GM23338 (cell line): ENCODE data around the gene DIP2B. TPM values are rescaled to one million over a fixed set of nuclear protein-coding genes. Genes with fewer than 3 reads are reported as not detected.

Source experiments
- ATAC-seq: fragments of 200-7000 bp; cut with Tn5 transposase; 3 replicates; pipeline ENCODE4 v1.9.1; 2020
- DNase-seq: peaks from one replicate; pipeline ENCODE4 v3.0.0-alpha.2; 2015; ENCODE audit warnings: low spot score
- H2AFZ ChIP-seq: fragments of 200-600 bp; sonication (generic); 2 replicates; pipeline ENCODE4 v1.8.0; 2016; ENCODE audit warnings: antibody characterized with exemption, mild to moderate bottlenecking, moderate library complexity
- H3F3A ChIP-seq: fragments of 200-600 bp; sonication (generic); replicated peaks from 2 replicates; pipeline ENCODE4 v1.8.0; 2017; ENCODE audit warnings: antibody characterized with exemption, mixed run types, low read depth
- H3K27ac ChIP-seq: fragments of 200-600 bp; sonication (generic); 2 replicates; pipeline ENCODE4 v1.6.1; 2016; ENCODE audit warnings: low read depth
- H3K27me3 ChIP-seq: fragments of 200-600 bp; sonication (generic); 2 replicates; pipeline ENCODE4 v1.8.0; 2016; ENCODE audit warnings: mild to moderate bottlenecking, mixed run types, moderate library complexity; ENCODE audit not compliant: insufficient read depth
- H3K36me3 ChIP-seq: fragments of 200-600 bp; sonication (generic); 2 replicates; pipeline ENCODE4 v1.8.0; 2016; ENCODE audit warnings: mild to moderate bottlenecking; ENCODE audit not compliant: insufficient read depth
- H3K4me1 ChIP-seq: fragments of 200-600 bp; sonication (generic); 2 replicates; pipeline ENCODE4 v1.8.0; 2016; ENCODE audit warnings: mild to moderate bottlenecking, moderate library complexity; ENCODE audit not compliant: insufficient read depth
- H3K4me2 ChIP-seq: fragments of 200-600 bp; sonication (generic); 2 replicates; pipeline ENCODE4 v1.7.1; 2017; ENCODE audit warnings: mixed run types
- H3K4me3 ChIP-seq: fragments of 200-600 bp; sonication (generic); 2 replicates; pipeline ENCODE4 v1.6.1; 2016; ENCODE audit warnings: mixed run types
- H3K79me2 ChIP-seq: fragments of 200-600 bp; sonication (generic); replicated peaks from 2 replicates; pipeline ENCODE4 v1.8.0; 2017; ENCODE audit warnings: mild to moderate bottlenecking; ENCODE audit not compliant: insufficient read depth
- H3K9me2 ChIP-seq: fragments of 200-600 bp; sonication (generic); 2 replicates; pipeline ENCODE4 v1.8.0; 2017; ENCODE audit not compliant: insufficient read depth
- H4K20me1 ChIP-seq: fragments of 200-600 bp; sonication (generic); replicated peaks from 2 replicates; pipeline ENCODE4 v1.8.0; 2017; ENCODE audit warnings: mild to moderate bottlenecking; ENCODE audit not compliant: insufficient read depth
- H3K27ac Mint-ChIP-seq: 2 replicates; pipeline ENCODE4 v1.8.0; 2020; ENCODE audit warnings: inconsistent platforms, mild to moderate bottlenecking, moderate library complexity, mixed read lengths
- H3K27me3 Mint-ChIP-seq: 3 replicates; pipeline ENCODE4 v1.8.0; 2022; ENCODE audit warnings: low read depth, mild to moderate bottlenecking, moderate library complexity, mixed read lengths, inconsistent platforms; ENCODE audit not compliant: insufficient read depth, poor library complexity
- H3K36me3 Mint-ChIP-seq: 3 replicates; pipeline ENCODE4 v1.8.0; 2021; ENCODE audit warnings: low read depth, mild to moderate bottlenecking, inconsistent platforms, moderate library complexity, mixed read lengths
- H3K4me1 Mint-ChIP-seq: 3 replicates; pipeline ENCODE4 v1.8.0; 2020; ENCODE audit warnings: mild to moderate bottlenecking, inconsistent platforms, mixed read lengths
- H3K4me3 Mint-ChIP-seq: 3 replicates; pipeline ENCODE4 v1.8.0; 2021; ENCODE audit warnings: moderate library complexity, mild to moderate bottlenecking, inconsistent platforms, mixed read lengths
- H3K9me3 Mint-ChIP-seq: 3 replicates; pipeline ENCODE4 v1.8.0; 2020; ENCODE audit warnings: moderate library complexity, mild to moderate bottlenecking, inconsistent platforms, mixed read lengths
- CREB1 ChIP-seq: fragments of 250-450 bp; sonication (Bioruptor Pico); IDR thresholded peaks from 2 replicates; pipeline ENCODE4 v1.5.0; 2020; ENCODE audit warnings: low read depth, mild to moderate bottlenecking, moderate library complexity
- ETS1 ChIP-seq: IDR thresholded peaks from 2 replicates; pipeline ENCODE4 v1.6.1; 2016; ENCODE audit warnings: antibody characterized with exemption
- EZH2 ChIP-seq: fragments of 200-600 bp; sonication (generic); IDR thresholded peaks from one replicate; pipeline ENCODE4 v1.8.0; 2017; ENCODE audit warnings: antibody characterized with exemption, mild to moderate bottlenecking, low read depth; ENCODE audit not compliant: unreplicated experiment
- EZH2phosphoT487 ChIP-seq: fragments of 200-600 bp; sonication (generic); IDR thresholded peaks from one replicate; pipeline ENCODE4 v1.8.1; 2018; ENCODE audit warnings: antibody characterized with exemption; ENCODE audit not compliant: unreplicated experiment
- JUNB ChIP-seq: IDR thresholded peaks from one replicate; pipeline ENCODE4 v1.6.1; 2016; ENCODE audit warnings: antibody characterized with exemption; ENCODE audit not compliant: unreplicated experiment
- NANOG ChIP-seq: IDR thresholded peaks from 2 replicates; pipeline ENCODE4 v1.6.1; 2016; ENCODE audit warnings: antibody characterized with exemption, borderline replicate concordance
- POLR2AphosphoS5 ChIP-seq: IDR thresholded peaks from 2 replicates; pipeline ENCODE4 v1.6.1; 2016; ENCODE audit warnings: antibody characterized with exemption, low read depth
- STAT1 ChIP-seq: IDR thresholded peaks from one replicate; pipeline ENCODE4 v1.6.1; 2016; ENCODE audit warnings: antibody characterized with exemption; ENCODE audit not compliant: unreplicated experiment
- ZNF114 ChIP-seq: fragments of 250-450 bp; sonication (Bioruptor Pico); IDR thresholded peaks from 2 replicates; pipeline ENCODE4 v1.5.0; 2020; ENCODE audit warnings: mild to moderate bottlenecking, moderate library complexity
- polyA plus RNA-seq: library from polyadenylated mRNA; unstranded; fragments of >200 nt; fragmentation: Nextera tagmentation; extraction: Ambion mirVana; gene quantifications from 2 replicates; pipeline ENCODE4 v1.2.1, GENCODE V29; 2016
- total RNA-seq: library from RNA; depleted of rRNA; stranded (reverse); fragments of >200 nt; shearing (Covaris generic); gene quantifications from 2 replicates; pipeline ENCODE4 v1.2.3, GENCODE V29; 2014
- TF ChIP-seq, protein P1 (sequence below): fragments of 250-450 bp; sonication (Bioruptor Pico); IDR thresholded peaks from 2 replicates; pipeline ENCODE4 v1.5.0; 2020; ENCODE audit warnings: mild to moderate bottlenecking, moderate library complexity
- TF ChIP-seq, protein P2 (sequence below): IDR thresholded peaks from one replicate; pipeline ENCODE4 v1.6.1; 2018; ENCODE audit warnings: antibody characterized with exemption; ENCODE audit not compliant: unreplicated experiment
- TF ChIP-seq, protein P3 (sequence below), 2 experiments: fragments of 200-600 bp in 1 of 2; sonication (generic) in 1 of 2; conservative IDR thresholded peaks; 2 replicates each; pipeline versions ENCODE4 v1.5.1 to v1.6.1; 2016 to 2017; ENCODE audit warnings: antibody characterized with exemption in 2 of 2, low read depth in 2 of 2, mild to moderate bottlenecking in 2 of 2, moderate library complexity in 1 of 2

Gene DIP2B
- total and polyA plus RNA-seq, 2 experiments from 2014 or later: 8.0 to 36.4 TPM

- TF ChIP-seq, protein P1, sequence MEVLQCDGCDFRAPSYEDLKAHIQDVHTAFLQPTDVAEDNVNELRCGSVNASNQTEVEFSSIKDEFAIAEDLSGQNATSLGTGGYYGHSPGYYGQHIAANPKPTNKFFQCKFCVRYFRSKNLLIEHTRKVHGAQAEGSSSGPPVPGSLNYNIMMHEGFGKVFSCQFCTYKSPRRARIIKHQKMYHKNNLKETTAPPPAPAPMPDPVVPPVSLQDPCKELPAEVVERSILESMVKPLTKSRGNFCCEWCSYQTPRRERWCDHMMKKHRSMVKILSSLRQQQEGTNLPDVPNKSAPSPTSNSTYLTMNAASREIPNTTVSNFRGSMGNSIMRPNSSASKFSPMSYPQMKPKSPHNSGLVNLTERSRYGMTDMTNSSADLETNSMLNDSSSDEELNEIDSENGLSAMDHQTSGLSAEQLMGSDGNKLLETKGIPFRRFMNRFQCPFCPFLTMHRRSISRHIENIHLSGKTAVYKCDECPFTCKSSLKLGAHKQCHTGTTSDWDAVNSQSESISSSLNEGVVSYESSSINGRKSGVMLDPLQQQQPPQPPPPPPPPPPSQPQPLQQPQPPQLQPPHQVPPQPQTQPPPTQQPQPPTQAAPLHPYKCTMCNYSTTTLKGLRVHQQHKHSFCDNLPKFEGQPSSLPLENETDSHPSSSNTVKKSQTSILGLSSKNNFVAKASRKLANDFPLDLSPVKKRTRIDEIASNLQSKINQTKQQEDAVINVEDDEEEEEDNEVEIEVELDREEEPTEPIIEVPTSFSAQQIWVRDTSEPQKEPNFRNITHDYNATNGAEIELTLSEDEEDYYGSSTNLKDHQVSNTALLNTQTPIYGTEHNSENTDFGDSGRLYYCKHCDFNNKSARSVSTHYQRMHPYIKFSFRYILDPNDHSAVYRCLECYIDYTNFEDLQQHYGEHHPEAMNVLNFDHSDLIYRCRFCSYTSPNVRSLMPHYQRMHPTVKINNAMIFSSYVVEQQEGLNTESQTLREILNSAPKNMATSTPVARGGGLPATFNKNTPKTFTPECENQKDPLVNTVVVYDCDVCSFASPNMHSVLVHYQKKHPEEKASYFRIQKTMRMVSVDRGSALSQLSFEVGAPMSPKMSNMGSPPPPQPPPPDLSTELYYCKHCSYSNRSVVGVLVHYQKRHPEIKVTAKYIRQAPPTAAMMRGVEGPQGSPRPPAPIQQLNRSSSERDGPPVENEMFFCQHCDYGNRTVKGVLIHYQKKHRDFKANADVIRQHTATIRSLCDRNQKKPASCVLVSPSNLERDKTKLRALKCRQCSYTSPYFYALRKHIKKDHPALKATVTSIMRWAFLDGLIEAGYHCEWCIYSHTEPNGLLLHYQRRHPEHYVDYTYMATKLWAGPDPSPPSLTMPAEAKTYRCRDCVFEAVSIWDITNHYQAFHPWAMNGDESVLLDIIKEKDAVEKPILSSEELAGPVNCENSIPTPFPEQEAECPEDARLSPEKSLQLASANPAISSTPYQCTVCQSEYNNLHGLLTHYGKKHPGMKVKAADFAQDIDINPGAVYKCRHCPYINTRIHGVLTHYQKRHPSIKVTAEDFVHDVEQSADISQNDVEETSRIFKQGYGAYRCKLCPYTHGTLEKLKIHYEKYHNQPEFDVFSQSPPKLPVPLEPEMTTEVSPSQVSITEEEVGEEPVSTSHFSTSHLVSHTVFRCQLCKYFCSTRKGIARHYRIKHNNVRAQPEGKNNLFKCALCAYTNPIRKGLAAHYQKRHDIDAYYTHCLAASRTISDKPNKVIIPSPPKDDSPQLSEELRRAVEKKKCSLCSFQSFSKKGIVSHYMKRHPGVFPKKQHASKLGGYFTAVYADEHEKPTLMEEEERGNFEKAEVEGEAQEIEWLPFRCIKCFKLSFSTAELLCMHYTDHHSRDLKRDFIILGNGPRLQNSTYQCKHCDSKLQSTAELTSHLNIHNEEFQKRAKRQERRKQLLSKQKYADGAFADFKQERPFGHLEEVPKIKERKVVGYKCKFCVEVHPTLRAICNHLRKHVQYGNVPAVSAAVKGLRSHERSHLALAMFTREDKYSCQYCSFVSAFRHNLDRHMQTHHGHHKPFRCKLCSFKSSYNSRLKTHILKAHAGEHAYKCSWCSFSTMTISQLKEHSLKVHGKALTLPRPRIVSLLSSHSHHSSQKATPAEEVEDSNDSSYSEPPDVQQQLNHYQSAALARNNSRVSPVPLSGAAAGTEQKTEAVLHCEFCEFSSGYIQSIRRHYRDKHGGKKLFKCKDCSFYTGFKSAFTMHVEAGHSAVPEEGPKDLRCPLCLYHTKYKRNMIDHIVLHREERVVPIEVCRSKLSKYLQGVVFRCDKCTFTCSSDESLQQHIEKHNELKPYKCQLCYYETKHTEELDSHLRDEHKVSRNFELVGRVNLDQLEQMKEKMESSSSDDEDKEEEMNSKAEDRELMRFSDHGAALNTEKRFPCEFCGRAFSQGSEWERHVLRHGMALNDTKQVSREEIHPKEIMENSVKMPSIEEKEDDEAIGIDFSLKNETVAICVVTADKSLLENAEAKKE (CRISPR knock-in tag): no peak
- no peak for TF ChIP-seq EZH2
Observed at GRCh38 chr12:50685641-50686040, 180.9 kb downstream of the DIP2B start (continued).

GRCh38 chr12:50686406-50686805, 181.6 kb downstream of the DIP2B start:
- H3K27ac ChIP-seq: no peak overlapping the region
- no peak overlapping the region for H3K4me3 ChIP-seq
- TF ChIP-seq STAT1 (no peak), ETS1 (no peak), EZH2phosphoT487 (no peak), POLR2AphosphoS5 (no peak), CREB1 (no peak), ZNF114 (CRISPR knock-in tag) (no peak), JUNB (no peak), NANOG (no peak), EZH2 (no peak)
- TF ChIP-seq, protein P2, sequence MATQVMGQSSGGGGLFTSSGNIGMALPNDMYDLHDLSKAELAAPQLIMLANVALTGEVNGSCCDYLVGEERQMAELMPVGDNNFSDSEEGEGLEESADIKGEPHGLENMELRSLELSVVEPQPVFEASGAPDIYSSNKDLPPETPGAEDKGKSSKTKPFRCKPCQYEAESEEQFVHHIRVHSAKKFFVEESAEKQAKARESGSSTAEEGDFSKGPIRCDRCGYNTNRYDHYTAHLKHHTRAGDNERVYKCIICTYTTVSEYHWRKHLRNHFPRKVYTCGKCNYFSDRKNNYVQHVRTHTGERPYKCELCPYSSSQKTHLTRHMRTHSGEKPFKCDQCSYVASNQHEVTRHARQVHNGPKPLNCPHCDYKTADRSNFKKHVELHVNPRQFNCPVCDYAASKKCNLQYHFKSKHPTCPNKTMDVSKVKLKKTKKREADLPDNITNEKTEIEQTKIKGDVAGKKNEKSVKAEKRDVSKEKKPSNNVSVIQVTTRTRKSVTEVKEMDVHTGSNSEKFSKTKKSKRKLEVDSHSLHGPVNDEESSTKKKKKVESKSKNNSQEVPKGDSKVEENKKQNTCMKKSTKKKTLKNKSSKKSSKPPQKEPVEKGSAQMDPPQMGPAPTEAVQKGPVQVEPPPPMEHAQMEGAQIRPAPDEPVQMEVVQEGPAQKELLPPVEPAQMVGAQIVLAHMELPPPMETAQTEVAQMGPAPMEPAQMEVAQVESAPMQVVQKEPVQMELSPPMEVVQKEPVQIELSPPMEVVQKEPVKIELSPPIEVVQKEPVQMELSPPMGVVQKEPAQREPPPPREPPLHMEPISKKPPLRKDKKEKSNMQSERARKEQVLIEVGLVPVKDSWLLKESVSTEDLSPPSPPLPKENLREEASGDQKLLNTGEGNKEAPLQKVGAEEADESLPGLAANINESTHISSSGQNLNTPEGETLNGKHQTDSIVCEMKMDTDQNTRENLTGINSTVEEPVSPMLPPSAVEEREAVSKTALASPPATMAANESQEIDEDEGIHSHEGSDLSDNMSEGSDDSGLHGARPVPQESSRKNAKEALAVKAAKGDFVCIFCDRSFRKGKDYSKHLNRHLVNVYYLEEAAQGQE: no peak
- TF ChIP-seq, protein P3, sequence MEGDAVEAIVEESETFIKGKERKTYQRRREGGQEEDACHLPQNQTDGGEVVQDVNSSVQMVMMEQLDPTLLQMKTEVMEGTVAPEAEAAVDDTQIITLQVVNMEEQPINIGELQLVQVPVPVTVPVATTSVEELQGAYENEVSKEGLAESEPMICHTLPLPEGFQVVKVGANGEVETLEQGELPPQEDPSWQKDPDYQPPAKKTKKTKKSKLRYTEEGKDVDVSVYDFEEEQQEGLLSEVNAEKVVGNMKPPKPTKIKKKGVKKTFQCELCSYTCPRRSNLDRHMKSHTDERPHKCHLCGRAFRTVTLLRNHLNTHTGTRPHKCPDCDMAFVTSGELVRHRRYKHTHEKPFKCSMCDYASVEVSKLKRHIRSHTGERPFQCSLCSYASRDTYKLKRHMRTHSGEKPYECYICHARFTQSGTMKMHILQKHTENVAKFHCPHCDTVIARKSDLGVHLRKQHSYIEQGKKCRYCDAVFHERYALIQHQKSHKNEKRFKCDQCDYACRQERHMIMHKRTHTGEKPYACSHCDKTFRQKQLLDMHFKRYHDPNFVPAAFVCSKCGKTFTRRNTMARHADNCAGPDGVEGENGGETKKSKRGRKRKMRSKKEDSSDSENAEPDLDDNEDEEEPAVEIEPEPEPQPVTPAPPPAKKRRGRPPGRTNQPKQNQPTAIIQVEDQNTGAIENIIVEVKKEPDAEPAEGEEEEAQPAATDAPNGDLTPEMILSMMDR (conservative IDR thresholded peaks at IDR 0.05; ENCODE audit: low read depth in 2 of 2): no peak

More at GRCh38 chr12:50686406-50686805, 181.6 kb downstream of the DIP2B start:
- Histone ChIP-seq H4K20me1 (no peaks in the 10 kb centered on the region), H2AFZ (no peak overlapping the region), H3K79me2 (no peaks in the 10 kb centered on the region), H3K4me2 (no peak overlapping the region), H3F3A (no peaks in the 10 kb centered on the region), H3K9me2 (no peaks in the 10 kb centered on the region; the same call in 1 of the 2 replicates), H3K36me3 (no peaks in the 10 kb centered on the region; the same call in 1 of the 2 replicates), H3K4me1 (no peaks in the 10 kb centered on the region), H3K27me3 (no peaks in the 10 kb centered on the region)
- Mint-ChIP-seq H3K9me3 (no peaks in the 10 kb centered on the region), H3K27ac (no peak overlapping the region), H3K4me3 (no peak overlapping the region), H3K4me1 (peaks cover 4% of the 10 kb centered on the region), H3K36me3 (peaks cover 29% of the 10 kb centered on the region; the same call in 2 of the 3 replicates), H3K27me3 (peaks cover 3% of the 10 kb centered on the region)
- ATAC-seq (no peak), DNase-seq (no peak)
